Measurements from ENCODE around the gene ACSL3.

- no peak for TF ChIP-seq CTCF (IDR thresholded peaks at IDR 0.05)
- no peak for TF ChIP-seq EZH2phosphoT487 (IDR thresholded peaks at IDR 0.05)
- TF ChIP-seq EZH2 (IDR thresholded peaks at IDR 0.05), result no peak
Observed at GRCh38 chr2:222827417-222827816, 33.4 kb upstream of the ACSL3 start.
